A673 (cell line): Measurements from ENCODE around the gene USP15. TPM values are rescaled to one million over a fixed set of nuclear protein-coding genes. Genes with fewer than 3 reads are reported as not detected.

Experiments used
- BruUV-seq: library from RNA; stranded (reverse); fragments of 400-500 nt; replicated peaks from 2 replicates; lab custom pipeline; 2021; lab: Mats Ljungman, UMichigan
- CTCF ChIA-PET: fragments of 300-600 bp; sonication (Branson Sonifier 250); formaldehyde crosslinking; loops from one replicate; lab custom pipeline; 2022; ENCODE audit warnings: antibody characterized with exemption; lab: Charles Lee
- POLR2A ChIA-PET: fragments of 300-600 bp; sonication (Branson Sonifier 250); formaldehyde crosslinking; loops from one replicate; lab custom pipeline; 2022; ENCODE audit warnings: antibody characterized with exemption; ENCODE audit not compliant: low non-redundant PET; lab: Charles Lee
- DNase-seq: peaks from one replicate; pipeline ENCODE4 v3.0.0-alpha.2; 2015; ENCODE audit warnings: low spot score
- H3K27ac ChIP-seq: fragments of 200-600 bp; sonication (generic); 2 replicates; pipeline ENCODE4 v1.5.1; 2016; ENCODE audit warnings: mixed run types, low read depth, mild to moderate bottlenecking, mixed read lengths, antibody characterized with exemption, low read length; ENCODE audit not compliant: poor library complexity, severe bottlenecking
- H3K27me3 ChIP-seq: fragments of 200-600 bp; sonication (generic); replicated peaks from 2 replicates; pipeline ENCODE4 v1.6.1; 2017; ENCODE audit warnings: mixed run types, low read depth, mild to moderate bottlenecking, mixed read lengths, antibody characterized with exemption, low read length; ENCODE audit not compliant: insufficient read depth, poor library complexity
- H3K36me3 ChIP-seq: fragments of 200-600 bp; sonication (generic); 2 replicates; pipeline ENCODE4 v1.6.1; 2016; ENCODE audit warnings: mixed run types, mild to moderate bottlenecking, mixed read lengths, antibody characterized with exemption, low read length; ENCODE audit not compliant: insufficient read depth, poor library complexity, severe bottlenecking
- H3K4me1 ChIP-seq: fragments of 200-600 bp; sonication (generic); 2 replicates; pipeline ENCODE4 v1.6.1; 2017; ENCODE audit warnings: mixed run types, mild to moderate bottlenecking, mixed read lengths, antibody characterized with exemption, low read length; ENCODE audit not compliant: insufficient read depth, poor library complexity, severe bottlenecking
- H3K4me3 ChIP-seq: fragments of 200-600 bp; sonication (generic); 2 replicates; pipeline ENCODE4 v1.5.1; 2016; ENCODE audit warnings: low read depth, mixed run types, mild to moderate bottlenecking, mixed read lengths, low read length; ENCODE audit not compliant: poor library complexity, severe bottlenecking
- H3K9me3 ChIP-seq: fragments of 200-600 bp; sonication (generic); 2 replicates; pipeline ENCODE4 v1.6.1; 2016; ENCODE audit warnings: mixed run types, low read depth, mild to moderate bottlenecking, mixed read lengths, antibody characterized with exemption, low read length; ENCODE audit not compliant: poor library complexity, severe bottlenecking
- CTCF ChIP-seq: fragments of 300-800, 200-600 bp; sonication (generic); conservative IDR thresholded peaks from 2 replicates; pipeline ENCODE4 v1.5.1; 2017; ENCODE audit warnings: low read depth, mild to moderate bottlenecking, antibody characterized with exemption, low read length, moderate library complexity, mixed read lengths
- EZH2 ChIP-seq: fragments of 200-600 bp; sonication (generic); IDR thresholded peaks from 2 replicates; pipeline ENCODE4 v1.6.1; 2017; ENCODE audit warnings: borderline replicate concordance, low read depth, mild to moderate bottlenecking, mixed read lengths, antibody characterized with exemption, low read length; ENCODE audit not compliant: poor library complexity, severe bottlenecking
- intact Hi-C: fragments of 100-400 bp; cut with micrococcal nuclease; formaldehyde crosslinking; loops from one replicate; pipeline ENCODE4 v1.10.0; 2022; ENCODE audit not compliant: unreplicated experiment
- total RNA-seq: library from RNA; stranded (reverse); gene quantifications from 2 replicates; pipeline ENCODE4 v1.2.3, GENCODE V29; 2021

Gene USP15
- total RNA-seq, 1 experiment from 2014 or later = 61.7 TPM

GRCh38 chr12:62284749-62285148 is 24.5 kb downstream of the USP15 start:
- Histone ChIP-seq H3K4me3 (no peak overlapping the region), H3K27me3 (no peaks in the 10 kb centered on the region), H3K36me3 (no peaks in the 10 kb centered on the region), H3K9me3 (peaks cover 7% of the 10 kb centered on the region), H3K27ac (no peak overlapping the region), H3K4me1 (peaks cover 14% of the 10 kb centered on the region)
- intact Hi-C loops = no loop called here
- POLR2A ChIA-PET = no interaction called here
- no peak for DNase-seq
- CTCF ChIA-PET = no interaction called here
- no TSS peak for BruUV-seq
- TF ChIP-seq CTCF (no peak), EZH2 (no peak)

DNA sequence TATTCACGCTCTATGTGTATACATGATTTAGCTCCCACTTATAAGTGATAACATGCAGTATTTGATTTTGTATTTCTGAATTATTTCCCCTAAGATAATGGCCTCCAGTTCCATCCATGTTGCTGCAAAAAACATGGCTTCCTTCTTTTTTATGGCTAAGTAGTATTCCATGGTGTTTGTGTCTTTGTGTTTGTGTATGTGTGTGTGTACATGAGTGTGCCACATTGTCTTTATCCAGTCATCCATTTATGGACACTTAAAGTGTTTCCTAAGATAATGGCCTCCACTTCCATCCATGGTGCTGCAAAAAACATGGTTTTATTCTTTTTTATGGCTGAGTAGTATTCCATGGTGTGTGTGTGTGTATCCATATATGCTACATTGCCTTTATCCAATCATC is 25.1 kb downstream of the USP15 start:
- CTCF ChIA-PET = no interaction called here
- Histone ChIP-seq H3K27ac (no peak overlapping the region), H3K9me3 (peaks cover 13% of the 10 kb centered on the region), H3K36me3 (no peaks in the 10 kb centered on the region), H3K4me3 (no peak overlapping the region), H3K27me3 (no peaks in the 10 kb centered on the region), H3K4me1 (peaks cover 14% of the 10 kb centered on the region)
- no peak for DNase-seq
- POLR2A ChIA-PET = no interaction called here
- no TSS peak for BruUV-seq
- intact Hi-C loops = no loop called here
- TF ChIP-seq CTCF (no peak), EZH2 (no peak)

DNA sequence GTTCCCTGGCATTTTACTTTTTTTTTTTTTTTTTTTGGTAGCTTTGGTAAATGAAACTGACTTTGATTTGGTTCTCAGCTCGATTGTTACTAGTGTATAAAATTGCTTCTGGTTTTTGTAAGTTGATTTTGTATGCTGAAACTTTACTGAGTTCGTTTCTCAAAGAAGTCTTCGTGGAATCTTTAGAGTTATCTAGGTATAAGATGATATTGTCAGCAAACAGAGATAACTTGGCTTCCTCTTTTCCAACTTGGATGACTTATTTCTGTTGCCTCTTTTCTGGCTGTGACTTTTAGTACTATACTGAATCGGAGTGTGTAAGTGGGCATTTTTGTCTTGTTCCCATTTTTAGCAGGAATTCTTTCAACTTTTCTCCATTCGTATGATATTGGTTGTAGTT is 28.1 kb downstream of the USP15 start:
- no TSS peak for BruUV-seq
- H3K4me3 ChIP-seq = no peak overlapping the region
- H3K27me3 ChIP-seq = no peaks in the 10 kb centered on the region
- no peaks in the 10 kb centered on the region for H3K36me3 ChIP-seq
- ChIA-PET CTCF (no interaction called here), POLR2A (no interaction called here)
- no peak for DNase-seq
- intact Hi-C loops = no loop called here
- H3K9me3 ChIP-seq = peaks cover 20% of the 10 kb centered on the region
- H3K27ac ChIP-seq = no peak overlapping the region
- TF ChIP-seq EZH2 (no peak), CTCF (no peak)
- H3K4me1 ChIP-seq = peaks cover 13% of the 10 kb centered on the region
